Retina (tissue), 1 donor: ENCODE results near the gene SLC22A5.
"Not testable (repeated sequence)": the region's sequence is repeated elsewhere in the genome, so short reads cannot be mapped to it uniquely, and the experiment has no call there.

Experiments
- DNase-seq: peaks from one replicate; pipeline ENCODE4 v3.0.0-alpha.2; 2016

Gene SLC22A5

DNA sequence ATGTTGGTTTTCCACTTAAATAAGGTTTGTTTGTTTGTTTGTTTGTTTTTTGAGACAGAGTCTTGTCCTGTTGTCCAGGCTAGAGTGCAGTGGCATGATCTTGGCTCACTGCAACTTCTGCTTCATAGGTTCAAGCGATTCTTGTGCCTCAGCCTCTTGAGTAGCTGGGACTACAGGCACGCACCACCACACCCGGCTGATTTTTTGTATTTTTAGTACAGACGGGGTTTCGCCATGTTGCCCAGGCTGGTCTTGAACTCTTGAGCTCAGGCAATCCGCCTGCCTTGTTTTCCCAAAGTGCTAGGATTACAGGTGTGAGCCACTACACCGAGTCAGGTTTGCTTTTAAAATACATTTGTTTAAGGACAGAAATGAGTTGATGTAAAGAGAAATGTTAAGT lies 46.0 kb downstream of the SLC22A5 start:
- not testable (repeated sequence) for DNase-seq

DNA sequence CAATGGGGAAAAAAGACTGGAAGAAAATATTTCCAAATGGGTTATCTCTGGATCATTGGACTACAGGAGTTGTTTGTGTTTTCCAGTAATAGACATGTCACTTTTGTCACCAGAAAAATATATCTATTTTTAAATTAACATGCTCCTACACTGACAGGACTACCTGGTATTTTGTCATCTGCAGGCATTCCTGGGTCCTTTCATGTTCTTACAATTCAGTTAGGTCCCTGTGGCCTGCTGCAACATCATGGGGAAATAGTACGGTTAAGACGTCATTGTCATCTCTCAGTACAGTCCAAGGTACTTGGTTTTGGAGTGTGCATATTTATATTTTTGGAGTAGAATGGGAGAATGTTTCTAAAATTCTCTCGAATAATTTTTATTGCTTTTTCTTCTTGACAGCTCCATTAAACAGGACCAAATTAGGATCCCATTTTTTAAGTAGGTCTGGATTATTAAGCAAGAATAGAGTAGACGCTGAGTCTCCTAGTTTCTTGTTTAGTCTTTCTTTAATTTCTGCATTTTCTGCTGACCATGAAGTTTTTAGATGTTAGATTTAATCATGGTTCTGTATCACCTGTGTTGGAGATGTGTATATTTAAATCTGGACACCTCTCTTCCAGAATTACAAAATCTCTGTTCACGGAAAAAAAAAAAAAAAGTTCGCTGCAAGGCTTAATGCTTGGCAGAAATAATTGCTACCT lies 46.9 kb downstream of the SLC22A5 start:
- DNase-seq, result no peak

DNA sequence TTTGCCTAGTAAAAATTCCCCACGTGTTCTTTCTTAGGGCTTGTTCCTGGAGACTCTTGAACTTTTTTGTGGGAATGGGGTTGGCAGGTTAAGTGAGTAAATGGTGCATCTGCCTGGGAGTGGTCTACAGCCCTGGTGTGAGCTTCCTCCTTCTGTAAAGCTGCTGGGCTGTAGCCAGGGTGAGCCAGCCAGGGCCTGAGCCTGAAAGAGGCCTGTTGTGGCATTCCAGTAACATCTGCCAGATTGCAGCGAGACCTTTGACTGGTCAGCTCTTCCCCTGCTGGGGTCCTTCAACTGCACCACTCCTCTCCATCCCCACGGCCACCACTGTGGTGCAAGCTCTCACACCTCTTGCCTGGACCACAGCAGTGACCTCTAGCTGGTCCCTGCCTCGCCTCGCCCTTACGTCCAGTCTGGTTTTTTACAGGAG lies 47.5 kb downstream of the SLC22A5 start:
- no peak for DNase-seq

DNA sequence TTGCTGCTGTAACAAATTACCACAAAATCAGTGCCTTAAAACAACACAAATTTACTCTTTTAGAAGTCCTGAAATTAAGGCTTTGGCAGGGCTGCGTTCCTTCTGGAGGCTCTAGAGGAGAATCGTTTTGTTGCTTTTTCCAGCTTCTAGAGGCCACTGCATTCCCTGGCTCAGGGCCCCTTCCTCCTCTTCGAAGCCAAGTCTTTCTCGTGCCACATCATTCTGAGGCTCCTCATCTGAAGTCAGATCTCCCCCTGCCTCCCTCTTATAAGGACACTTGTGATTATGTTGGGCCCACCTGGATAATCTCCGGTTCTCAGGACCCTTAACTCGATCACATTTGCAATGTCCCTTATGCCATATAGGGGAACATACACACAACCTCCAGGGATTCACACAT lies 48.0 kb downstream of the SLC22A5 start:
- no peak for DNase-seq

DNA sequence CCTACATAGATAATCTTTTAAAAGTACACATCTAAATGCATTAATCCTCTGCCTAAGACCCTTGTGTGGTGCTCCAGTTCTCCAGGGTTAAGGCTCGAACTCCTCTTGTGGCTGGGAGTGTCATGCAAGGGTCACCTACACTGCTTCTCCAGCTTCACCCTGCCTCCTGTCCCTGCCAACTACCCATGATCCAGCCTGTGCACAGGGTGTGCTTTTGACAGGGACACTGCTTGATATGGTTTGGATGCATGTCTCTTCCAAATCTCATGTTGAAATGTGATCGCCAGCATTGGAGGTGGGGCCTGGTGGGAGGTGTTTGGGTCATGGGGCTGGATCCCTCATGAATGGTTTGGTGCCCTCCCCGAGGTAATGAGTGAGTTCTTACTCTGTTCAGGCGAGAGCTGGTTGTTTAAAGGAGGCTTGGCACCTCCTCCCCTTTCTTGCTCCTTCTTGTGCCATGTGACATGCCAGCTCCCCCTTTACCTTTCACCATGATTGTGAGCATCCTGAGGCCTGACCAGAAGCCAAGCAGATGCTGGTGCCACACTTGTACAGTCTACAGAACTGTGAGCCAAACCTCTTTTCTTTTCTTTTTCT lies 48.5 kb downstream of the SLC22A5 start:
- no peak for DNase-seq

DNA sequence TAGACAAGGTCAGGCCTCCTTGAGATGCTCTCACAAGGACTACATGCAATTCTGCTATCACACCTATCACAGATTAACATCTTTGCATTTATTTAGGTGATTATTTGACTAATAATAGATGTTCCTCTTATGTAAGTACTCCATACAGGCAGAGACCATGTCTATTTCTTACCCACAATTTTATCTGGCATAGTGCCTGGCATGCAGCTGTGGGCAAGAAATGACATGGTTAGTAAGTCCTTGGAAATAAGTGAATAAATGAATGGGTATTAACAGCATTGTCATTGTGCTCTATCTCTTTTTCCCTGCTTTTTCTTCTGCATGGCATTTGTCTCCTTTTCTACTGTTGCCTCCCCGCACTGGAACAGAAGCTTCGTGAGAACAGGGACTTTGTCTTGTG lies 49.4 kb downstream of the SLC22A5 start:
- no peak for DNase-seq

DNA sequence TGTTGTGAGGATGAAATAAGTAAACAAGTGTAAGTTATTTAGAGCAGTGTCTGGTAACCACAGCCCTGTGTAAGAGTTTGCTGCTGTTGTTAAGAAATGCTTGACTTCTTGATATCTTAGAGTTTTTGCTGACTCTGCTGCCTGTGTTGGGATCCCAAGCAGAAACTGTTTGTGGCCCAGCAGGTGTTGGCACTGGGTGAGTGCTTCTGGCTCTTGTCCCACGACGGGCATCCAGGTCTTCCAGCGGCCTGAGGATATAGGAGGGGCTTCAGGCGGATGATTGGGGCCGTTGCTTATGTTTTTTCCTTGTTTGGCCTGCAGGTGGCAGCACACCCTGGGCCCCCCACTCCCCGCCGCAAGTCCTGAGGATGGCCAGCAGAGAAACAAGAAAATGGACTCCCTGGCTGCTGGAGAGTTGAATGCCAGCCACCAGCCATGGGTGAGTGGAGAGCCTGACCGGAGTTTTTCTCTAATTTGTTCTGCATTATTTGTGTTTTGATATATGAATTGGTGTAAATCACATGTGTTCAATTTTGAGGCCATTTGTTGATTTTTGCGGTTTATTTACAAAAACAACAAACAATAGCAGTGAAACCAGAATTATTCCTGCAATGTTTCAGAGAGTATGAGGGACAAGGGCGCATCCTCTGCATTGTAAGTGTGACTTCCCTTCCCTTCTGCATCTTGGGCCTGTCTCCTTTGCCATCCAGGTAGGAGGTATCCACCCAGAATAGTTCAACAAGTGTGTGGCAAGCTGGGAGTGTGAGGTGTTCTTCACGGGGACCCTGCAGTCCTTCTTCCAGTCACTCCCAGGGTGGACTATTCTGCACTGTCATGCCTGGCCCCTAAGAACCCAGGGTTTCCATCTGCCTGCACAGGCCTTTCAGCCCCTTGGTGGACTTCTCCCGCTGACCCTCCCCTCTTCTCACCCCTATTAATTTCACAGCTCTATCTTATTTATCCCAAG lies 50.3 kb downstream of the SLC22A5 start:
- DNase-seq, result peak; percentile 90

DNA sequence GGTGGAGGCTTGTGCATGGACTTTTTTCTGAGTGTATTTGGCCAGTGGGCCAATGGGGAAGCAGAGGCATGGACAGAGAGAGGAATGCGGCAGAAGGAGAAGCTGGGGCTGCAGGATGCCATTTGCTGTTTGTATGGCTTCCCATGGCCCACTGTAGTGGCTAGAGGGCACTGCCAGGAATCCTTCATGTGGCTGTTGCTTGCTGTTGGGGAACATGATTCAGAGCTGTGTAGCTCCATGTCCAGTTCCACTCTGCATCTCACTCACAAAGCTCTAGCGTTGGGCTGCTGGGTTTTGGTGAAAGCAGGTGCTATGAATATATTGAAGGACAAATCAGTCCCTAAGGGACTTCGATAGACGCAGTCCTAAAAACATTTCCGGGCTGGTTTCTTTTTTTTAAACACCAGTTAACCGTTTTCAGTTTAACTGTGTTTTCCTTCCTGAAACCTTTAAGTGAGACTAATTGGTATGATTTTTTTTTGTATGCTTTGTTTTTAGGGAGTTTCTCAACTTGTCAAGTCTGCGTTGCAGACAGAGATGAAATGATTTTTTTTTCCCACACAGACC lies 51.3 kb downstream of the SLC22A5 start:
- no peak for DNase-seq

DNA sequence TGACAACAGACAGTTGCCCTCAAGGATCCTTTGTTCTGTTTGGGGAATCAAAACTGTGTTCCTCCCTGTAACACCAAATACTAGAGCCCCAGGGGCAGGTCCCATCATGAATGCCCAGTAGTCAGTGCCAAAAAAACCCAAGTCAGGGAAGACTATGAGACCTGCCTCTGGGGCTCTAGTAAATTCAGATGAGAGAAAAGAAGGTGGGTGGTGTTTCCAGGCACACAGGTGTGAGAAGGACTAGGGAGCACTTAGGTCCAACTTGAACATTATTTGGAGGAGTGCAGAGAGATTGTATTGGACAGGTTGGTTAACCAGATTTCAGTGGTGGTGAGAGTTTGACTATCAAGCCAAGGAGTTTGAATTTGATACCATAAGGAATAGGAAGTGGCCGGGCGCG lies 52.0 kb downstream of the SLC22A5 start:
- DNase-seq, result no peak

DNA sequence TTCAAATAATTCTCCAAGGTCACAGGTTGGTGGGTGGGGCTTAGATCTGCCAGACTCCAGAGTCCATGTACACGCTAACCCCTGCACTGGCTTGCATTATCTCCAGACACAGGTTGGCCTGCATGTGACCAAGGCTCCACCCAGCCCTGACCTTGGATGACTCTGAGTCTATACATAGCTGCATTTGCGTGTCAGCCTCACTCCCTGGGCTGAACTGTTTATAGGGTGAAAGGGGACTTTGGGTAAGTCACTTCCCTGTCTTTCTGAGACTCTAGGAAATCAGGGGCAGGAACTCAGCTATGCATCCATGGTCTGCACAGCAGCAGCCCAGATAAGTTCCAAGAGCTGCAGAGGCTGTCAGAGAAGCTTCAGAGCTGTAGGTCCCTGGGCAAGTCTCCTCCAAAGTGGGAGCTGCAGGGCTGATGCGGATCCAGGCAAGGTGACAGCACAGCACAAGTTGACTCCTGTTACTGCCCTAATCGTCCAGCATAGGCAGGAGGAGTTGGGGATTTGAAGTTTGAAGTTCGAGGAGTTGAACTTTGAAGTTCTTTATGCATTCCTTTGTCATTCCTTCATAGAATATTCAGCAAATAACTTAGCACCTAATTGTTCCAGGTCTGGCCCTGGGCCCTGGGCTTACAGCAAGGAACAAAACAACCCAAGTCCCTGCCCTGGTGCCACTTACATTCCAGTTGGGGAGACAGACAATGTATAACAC lies 53.4 kb downstream of the SLC22A5 start:
- DNase-seq, result no peak

DNA sequence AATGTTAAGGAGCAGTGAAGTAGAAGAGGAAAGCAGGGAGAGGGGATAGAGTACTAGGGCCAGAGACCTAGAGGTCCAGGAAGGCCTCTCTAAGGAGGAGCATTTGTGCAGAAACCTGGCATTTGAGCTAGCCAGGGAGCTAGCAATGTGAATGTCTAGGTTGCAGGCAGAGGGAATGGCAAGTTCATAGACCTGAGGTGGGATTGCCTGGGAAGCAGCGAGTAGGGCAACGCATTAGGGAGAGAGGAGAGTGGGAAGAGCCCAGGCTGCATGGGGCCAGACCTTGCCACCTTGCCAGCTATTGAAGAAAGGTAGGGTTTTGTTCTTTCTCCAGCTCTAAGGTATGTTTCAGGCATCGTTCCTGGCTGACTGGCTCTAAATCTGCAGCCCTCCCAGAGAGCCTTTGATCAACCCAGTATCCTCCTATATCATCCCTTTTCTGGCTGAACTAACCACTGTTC lies 54.0 kb downstream of the SLC22A5 start:
- no peak for DNase-seq

DNA sequence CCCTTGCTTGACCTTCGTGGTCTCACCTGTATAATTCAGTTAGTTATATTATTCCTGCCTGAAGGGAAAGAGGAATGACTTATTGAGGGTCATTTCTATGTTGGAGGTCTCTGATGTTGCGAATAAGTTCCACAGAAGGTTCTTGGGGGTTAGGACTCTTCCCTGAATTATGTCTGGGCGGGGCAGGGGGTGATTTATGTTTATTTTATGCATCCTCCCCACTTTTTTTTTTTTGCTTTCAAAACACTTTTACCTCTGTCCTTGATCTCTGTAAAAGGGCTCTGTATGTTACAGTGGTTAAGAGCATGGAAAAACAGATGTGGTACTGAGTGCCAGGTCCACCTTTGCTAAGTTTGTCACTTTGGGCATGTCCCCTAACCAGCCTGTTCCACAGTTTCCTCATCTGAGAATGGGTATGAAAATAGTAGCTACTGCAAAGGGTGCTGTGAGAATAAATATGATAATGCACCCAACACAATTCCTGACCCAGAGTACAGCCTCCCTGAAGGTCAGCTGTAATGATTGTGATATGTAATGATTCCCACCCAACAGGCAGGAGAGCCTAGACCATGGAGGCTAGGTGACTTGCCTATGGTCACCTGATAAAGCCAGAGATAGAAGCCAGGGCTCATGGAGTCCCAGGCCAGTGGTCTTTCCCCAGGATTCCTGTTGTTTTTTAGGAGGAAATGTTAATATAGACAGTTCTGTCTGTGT lies 54.8 kb downstream of the SLC22A5 start:
- DNase-seq, result no peak

DNA sequence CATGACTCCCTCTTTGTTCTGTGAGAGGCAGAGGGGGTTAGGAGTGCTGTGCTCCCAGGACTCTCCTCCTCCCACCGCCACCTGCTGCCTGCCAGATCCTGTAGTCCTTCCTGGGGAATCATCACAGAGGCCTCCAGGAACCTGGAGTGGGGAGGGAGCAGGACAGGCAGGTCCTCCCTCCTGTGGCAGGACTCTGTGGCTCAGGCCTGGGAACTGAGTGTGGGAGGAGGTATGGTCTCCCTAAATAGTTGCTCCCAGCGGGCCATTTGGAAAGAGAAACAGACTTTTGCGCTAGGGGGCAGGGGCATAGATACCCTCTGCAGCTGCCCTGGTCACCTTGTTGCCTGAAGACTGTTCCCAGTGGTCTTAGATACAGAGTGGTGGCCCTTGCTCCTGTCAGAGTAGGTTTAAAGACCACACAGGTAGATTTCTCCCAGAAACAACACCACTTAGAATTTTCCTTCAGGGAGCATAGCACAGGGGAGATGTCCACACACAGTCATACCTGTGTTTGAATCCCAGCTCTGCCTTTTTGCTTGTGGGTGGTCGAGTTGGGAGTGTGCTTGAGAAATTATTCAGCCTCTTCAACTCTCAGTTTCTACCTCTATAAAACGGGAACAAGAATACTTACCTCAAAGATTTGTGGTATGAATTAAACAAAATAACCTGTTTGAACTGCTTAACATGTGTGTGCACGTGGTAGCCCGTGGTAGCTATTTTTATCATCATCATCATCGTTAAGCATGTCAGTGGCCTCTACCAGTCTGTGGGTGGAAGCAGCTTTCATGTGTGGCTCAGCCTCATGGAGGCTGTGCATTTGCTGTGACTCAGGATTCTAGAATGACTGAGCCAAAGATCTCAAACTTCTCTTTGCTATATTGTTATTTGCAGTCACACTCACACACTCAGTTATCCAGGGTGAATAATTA lies 55.8 kb downstream of the SLC22A5 start:
- DNase-seq, result no peak

DNA sequence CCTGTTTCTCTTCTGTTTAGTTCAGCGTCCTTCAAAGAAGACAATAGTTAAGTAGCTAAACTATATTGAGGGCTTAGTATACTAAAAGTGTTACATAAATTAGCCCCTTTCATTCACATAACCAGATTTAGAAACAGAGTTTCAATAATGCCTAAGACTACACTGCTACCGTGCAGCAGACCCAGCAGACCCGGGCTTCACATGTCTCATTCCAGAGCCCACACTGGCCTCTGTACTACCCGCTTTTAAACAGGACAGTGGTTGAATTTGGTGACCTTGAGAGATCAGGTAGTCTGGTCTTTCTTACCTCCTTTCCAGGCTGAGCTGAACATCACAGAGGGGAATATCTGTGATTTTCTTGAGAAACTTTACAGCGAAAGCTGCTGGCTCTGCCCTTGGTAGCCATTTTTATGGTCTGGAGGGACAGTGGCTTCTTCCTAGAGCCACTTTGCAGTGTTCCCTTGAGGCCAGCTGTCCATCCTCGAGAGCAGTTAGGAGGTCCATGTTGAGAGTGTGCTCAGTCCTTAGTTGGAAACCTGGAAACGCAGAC lies 56.5 kb downstream of the SLC22A5 start:
- no peak for DNase-seq

DNA sequence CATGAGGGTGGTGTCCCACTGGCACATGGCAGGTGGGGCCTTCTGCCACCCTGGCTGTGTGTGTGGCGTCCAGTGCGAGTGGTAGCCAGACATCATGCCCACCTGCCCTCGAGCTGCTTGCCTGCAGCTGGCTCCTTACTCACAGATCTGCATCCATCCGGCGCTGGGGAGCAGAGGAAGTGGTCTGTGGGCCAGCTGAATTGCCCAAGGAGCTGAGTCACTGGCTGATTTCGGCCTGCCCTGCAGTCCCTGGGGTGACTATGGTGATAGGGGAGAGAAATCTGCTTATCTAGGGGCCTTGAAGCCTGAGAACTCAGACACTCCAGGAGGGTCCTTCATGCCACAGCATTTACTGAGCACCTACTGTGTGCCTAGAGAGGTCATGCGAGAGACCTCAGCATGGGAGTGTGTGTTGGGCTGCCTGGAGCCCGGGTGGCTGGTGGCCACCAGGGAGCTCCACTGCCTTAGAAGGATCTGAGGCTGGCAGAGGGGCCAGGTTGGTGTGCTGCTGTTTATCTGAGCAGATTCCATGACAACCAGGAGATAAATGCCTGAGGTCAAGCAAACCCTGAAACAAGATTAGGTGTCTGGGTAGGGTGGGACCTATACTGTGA lies 57.1 kb downstream of the SLC22A5 start:
- no peak for DNase-seq

DNA sequence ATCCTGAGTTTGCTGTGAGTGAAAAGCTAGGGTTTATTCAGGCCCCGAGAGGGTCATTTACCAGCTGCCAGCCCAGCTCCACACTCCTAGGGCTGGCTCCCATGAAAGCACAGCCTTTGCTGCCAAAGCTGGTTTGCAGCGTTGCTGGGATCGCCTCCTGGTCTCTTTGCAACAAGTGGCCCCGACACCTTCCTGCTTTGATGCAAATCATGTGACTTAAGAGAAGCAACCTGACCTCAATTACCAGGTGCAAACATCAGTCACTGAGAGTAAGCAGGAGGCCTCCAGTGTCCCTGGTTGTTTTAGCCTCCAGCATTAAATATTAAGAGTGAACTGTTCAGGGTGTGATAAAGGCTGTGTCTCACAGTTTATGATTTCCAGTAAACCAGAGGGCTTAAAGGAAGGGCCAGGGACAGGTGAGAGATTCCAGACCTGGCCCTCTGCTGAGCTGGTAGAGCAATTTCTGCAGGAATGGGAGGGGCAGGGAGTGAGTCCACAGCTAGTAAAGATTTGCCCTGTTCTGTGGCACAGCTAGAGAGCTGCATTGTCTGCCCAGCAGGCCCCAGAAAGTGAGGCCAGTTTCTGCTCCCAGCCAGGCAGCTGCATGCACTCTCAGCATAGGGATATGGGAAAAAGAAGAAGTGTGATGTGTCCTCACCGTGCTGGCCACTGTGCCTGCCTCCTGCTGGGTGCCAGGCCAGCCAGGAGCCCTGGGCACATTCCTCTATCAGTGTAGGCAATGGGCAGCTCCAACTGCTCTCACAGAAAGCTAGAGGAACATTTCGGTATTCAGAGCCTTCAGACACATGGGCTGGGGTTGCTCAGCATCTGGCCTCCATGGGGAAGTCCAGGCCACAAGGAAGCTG lies 58.0 kb downstream of the SLC22A5 start:
- DNase-seq, result no peak

DNA sequence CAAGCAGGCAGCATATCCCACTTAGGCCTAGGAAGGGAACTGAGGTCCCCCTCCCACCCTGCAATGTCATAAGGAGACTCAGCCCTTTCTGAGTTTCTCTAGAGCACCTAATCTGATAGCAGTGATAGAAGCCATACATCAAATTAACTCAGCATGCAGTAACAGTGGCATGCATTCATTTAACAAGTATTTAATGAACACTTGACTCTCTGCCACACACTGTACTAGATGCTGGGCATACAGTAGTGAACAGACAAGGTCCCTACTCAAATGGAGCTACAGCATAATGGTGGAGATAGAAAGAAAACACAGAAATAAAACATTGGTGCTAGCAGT lies 58.6 kb downstream of the SLC22A5 start:
- no peak for DNase-seq

DNA sequence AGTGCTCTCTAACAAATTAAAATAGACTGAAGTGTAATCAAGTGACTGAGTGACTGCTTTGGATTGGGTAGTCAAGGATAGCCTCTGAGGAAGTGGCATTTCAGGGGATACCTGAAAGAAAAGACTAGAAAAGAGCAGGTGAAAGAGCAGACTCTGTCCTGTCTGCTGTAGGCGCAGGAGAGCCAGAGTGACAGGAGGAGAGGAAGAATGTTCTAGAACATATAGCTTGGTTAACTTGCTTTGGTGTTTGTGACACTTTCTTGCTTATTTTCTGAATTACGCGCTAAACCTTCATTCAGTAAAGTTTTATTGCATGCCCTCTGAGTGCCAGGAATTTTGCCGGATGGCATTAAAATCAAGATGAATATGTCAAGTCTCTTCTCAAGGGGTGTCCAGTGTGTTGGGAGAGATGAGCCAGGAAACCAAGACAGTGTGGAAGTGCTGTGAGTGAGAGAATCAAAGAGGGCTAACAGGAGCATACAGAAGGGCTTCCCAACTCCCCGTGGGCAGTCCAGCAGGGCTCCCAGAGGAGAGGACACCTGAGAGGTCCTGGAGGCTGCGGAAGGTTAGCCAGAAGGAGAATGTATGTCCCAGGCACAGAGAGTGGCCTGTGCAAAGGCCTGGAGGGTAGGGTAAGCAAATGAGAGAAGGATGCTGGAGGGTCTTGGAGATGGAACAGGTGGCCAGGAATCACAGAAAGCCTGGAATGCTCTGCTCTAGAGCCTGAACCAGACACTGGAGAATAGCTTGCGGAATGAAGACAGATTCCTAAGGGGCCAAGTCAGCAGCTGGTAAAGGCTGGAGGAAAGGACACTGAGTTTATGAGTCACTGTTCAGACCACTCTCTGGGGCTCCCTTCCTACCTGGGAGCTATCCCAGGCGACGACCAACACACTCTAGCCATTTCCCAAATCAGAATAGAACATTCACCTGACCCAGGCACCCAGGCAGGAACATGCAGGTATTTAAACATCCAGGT lies 59.3 kb downstream of the SLC22A5 start:
- no peak for DNase-seq
